HAP-1 (cell line): Measurements from ENCODE around the gene ZNF134.

Experiments used
- DNase-seq, 2 experiments: peaks; one replicate each; pipeline ENCODE4 v3.0.0-alpha.2; 2016 to 2020; ENCODE audit warnings: low spot score in 2 of 2
- H3K27me3 ChIP-seq: fragments of 250-450 bp; sonication (Bioruptor Pico); 2 replicates; pipeline ENCODE4 v1.5.1; 2020; ENCODE audit warnings: low read depth, mild to moderate bottlenecking, moderate library complexity
- H3K36me3 ChIP-seq: fragments of 250-450 bp; sonication (Bioruptor Pico); replicated peaks from 2 replicates; pipeline ENCODE4 v1.5.1; 2020; ENCODE audit warnings: mild to moderate bottlenecking
- H3K4me1 ChIP-seq: fragments of 250-450 bp; sonication (Bioruptor Pico); 2 replicates; pipeline ENCODE4 v1.5.1; 2020; ENCODE audit warnings: mild to moderate bottlenecking
- H3K4me3 ChIP-seq: fragments of 250-450 bp; sonication (Bioruptor Pico); 2 replicates; pipeline ENCODE4 v1.5.1; 2020; ENCODE audit warnings: mild to moderate bottlenecking, moderate library complexity
- H3K9me3 ChIP-seq: fragments of 250-450 bp; sonication (Bioruptor Pico); 2 replicates; pipeline ENCODE4 v1.5.1; 2020; ENCODE audit warnings: mild to moderate bottlenecking, moderate library complexity
- in situ Hi-C: fragments of 300-500 bp; cut with MboI; formaldehyde crosslinking; loops from 3 replicates; pipeline ENCODE4 v1.14.3; 2020; ENCODE audit warnings: low sequenced_read_pairs, inconsistent platforms, mixed read lengths

ZNF134 gene

DNA sequence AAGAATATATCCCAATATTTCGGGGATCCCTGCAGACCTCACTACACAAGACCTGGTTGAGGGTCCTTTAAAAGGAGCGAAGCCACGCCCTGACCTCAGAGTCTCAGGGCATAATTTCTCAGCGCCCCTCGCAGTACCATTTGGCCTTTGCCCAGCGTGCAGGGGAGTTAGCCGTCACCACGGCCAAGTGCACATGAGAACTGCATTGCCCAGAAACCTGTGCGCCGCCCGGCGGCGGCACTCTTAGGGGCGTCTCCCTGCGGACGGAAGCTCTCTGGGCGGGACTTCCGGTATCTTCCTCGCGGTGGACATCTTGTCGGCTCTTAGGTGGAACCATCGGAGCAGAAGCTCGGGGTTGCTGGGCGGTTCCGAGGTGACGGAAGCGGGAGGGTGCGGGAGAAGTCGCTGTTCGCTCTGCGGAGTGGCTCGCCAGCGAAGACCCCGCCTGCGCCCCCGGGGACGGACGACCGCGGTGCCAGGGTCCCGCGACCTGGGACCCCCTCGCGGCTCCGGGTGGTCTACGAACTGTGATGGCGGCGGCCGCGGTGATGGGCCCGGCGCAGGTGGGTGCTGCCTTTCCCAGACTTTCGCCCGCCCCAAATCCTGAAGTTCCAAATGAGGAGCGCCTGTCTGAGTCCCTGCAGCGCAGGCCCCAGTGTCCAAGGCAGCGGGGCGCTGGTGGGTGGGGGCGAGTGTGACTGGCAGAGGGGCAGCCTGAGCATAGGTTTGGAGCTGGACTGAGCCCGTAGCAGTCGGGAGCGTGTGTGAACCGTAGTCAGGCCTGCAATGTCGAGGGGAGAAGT lies at the start of gene ZNF134:
ZNF134 (plus strand) TSS at position 302 of the 803 bp plus-strand sequence. CDS start 5,227 bp downstream, outside the sequence.
- in situ Hi-C loops: no loop called here
- Histone ChIP-seq H3K4me1 (peaks cover 3% of the 10 kb centered on the region), H3K36me3 (peaks cover 38% of the 10 kb centered on the region)

DNA sequence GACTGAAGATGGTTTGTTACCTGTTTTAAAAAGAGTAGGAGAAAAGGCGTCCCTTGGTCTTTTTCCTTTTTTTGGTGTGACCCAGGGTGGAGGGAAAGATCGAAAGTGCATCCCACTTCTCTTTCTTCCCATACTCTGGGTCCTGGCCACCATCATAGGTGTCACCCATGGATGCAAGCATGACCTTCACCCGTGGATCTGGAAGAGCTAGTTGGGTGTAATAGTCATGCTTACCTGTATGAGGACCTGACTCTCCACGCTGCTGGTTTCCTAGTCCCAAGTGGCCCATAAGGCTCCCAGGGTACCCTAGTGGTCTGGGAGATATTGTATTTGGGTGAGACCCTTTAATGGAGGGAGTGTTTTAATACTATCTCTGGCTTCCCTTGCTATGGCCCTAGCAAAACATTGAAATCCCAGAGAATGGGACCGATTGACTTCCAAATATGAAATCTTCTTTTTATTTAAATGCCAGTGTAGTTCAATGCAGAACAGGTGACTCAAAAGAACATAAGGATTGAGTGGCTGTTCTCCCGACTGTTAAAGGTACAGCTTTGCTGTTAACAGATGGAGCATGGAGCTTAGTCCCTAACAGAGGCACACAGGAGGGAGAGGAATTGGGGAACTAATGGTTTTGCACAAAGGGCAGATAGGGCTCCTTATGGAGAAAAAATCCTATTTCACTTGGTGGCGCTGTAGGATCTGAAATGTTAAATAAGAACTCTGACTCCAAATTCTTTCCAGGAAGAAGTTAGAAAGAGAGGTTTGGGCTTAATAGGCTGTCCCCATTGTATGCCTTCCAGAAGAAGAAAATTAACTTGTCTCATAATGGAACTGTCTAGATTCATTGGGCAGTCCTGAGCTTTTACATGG lies 47.4 kb upstream of the ZNF134 start:
- in situ Hi-C loops: no loop called here
- DNase-seq: no peak
- peaks cover 28% of the 10 kb centered on the region for H3K9me3 ChIP-seq
- no peaks in the 10 kb centered on the region for H3K36me3 ChIP-seq
- H3K27me3 ChIP-seq: no peaks in the 10 kb centered on the region
- H3K4me1 ChIP-seq: no peaks in the 10 kb centered on the region
- no peak overlapping the region for H3K4me3 ChIP-seq

More for the DNA sequence above, at the start of gene ZNF134:
- Histone ChIP-seq H3K9me3 (peaks cover 42% of the 10 kb centered on the region), H3K4me3 (peak within 1 kb of the TSS; percentile 84), H3K27me3 (no peaks in the 10 kb centered on the region)
- peak; percentile 82 to 93 for DNase-seq

DNA sequence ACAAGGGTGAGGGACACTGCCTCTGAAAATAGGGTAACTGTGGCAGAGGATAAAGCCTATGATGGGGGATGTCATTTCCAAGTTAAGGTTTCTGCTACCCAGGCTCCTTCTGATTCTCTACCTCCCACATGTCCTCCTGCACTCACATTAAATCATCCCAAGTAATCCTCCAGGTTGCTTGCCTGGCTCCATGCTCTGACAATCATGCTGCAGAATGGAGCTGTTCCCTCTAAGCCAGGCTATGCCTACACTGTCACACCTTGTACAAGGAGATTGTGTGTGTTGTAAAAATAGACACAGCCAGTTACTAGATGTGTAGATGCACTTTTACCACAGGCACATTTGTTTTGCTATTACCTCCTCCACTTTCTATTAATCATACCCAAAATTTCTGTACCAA lies 43.3 kb upstream of the ZNF134 start:
- H3K9me3 ChIP-seq: peaks cover 37% of the 10 kb centered on the region
- no peaks in the 10 kb centered on the region for H3K4me1 ChIP-seq
- no peak for DNase-seq
- peaks cover 27% of the 10 kb centered on the region for H3K36me3 ChIP-seq
- H3K4me3 ChIP-seq: no peak overlapping the region
- in situ Hi-C loops: no loop called here
- no peaks in the 10 kb centered on the region for H3K27me3 ChIP-seq

DNA sequence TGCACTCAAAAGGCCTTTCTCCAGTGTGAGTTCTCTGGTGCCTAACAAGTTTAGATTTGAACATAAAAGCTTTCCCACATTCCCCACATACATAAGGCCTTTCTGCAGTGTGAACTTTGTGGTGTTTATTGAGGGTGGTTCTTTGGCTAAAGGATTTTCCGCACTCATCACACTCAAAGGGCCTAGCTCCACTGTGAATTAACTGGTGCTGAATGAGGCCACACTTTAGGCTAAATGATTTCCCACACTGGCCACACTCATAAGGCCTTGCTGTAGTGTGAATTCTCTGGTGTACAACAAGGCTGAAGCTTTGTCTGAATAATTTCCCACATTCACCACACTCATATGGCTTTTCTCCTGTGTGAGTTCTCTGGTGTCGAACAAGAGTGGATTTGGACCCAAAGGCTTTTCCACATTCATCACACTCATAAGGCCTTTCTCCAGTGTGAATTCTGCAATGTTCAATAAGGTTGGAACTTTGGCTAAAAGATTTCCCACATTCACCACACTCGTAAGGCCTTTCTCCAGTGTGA lies 41.6 kb upstream of the ZNF134 start:
- H3K36me3 ChIP-seq: peaks cover 35% of the 10 kb centered on the region
- no peaks in the 10 kb centered on the region for H3K27me3 ChIP-seq
- H3K4me1 ChIP-seq: no peaks in the 10 kb centered on the region
- no peak overlapping the region for H3K4me3 ChIP-seq
- in situ Hi-C loops: no loop called here
- H3K9me3 ChIP-seq: peaks cover 35% of the 10 kb centered on the region
- DNase-seq: no peak

GRCh38 chr19:57576661-57577060 lies 37.4 kb upstream of the ZNF134 start:
- Histone ChIP-seq H3K4me1 (no peaks in the 10 kb centered on the region; the same call in 1 of the 2 replicates), H3K36me3 (peaks cover 35% of the 10 kb centered on the region), H3K4me3 (no peak overlapping the region), H3K27me3 (no peaks in the 10 kb centered on the region), H3K9me3 (peaks cover 35% of the 10 kb centered on the region)
- in situ Hi-C loops: no loop called here
- DNase-seq: no peak

GRCh38 chr19:57578487-57579205 lies 35.4 kb upstream of the ZNF134 start, which contains the start of gene ZNF416:
ZNF416 (minus strand) TSS chr19:57578911; CDS start chr19:57578704, 207 bp downstream.
- H3K9me3 ChIP-seq: peaks cover 21% of the 10 kb centered on the region
- DNase-seq: peak; percentile 94 to 96
- no peaks in the 10 kb centered on the region for H3K27me3 ChIP-seq
- in situ Hi-C loops: no loop called here
- no peaks in the 10 kb centered on the region; the same call in 1 of the 2 replicates for H3K4me1 ChIP-seq
- peaks cover 21% of the 10 kb centered on the region for H3K36me3 ChIP-seq
- H3K4me3 ChIP-seq: peak within 1 kb of the TSS; percentile 67

GRCh38 chr19:57583104-57583520 lies 30.9 kb upstream of the ZNF134 start:
- in situ Hi-C loops: no loop called here
- no peak for DNase-seq
- Histone ChIP-seq H3K36me3 (no peaks in the 10 kb centered on the region), H3K4me3 (no peak overlapping the region), H3K27me3 (no peaks in the 10 kb centered on the region), H3K9me3 (no peaks in the 10 kb centered on the region), H3K4me1 (no peaks in the 10 kb centered on the region; the same call in 1 of the 2 replicates)

DNA sequence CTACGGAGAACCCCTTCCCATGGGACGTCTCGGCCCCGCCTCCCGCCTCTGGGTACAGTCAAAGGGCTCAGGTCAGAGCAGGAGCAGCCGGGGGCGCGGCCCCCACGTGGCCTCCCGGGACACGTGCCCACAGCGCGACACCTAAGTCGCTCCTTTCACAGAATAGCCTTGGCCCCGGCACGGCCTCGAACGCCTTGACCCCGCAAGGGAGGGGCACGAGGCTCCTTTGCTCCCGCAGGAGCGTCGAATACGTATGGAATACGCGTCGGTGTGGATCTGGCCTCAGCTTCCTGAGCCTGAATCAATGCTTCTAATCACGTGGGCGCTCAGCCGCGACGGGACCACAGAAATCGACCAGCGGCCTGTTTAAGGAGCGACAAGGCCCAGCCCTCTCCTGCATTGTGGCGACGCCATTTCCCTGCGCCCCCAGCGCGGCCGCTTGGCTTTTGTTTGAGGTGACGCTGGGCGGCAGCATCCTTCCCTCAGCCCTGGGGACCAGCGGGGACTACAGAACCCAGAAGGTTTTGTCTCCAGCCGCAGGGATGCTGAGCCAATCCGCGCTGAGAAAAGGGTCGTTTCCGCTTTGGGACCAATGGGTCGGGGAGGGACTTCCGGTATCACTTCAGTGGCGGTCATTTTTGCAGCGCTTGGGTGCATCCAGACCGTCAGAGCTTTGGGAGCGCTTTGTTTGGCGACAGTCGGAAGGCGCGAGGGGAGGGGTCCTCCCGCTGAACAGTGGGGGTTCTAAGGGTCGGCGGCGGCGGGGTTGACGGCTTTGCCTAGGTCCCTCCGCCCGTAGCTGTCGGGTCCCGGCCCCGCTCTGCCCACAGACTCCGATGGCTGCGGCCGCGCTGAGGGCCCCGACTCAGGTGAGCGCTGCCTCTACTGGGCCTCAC lies 30.3 kb upstream of the ZNF134 start, which contains the start of gene ZIK1:
ZIK1 (plus strand) TSS at position 625 of the 896 bp plus-strand sequence; CDS start at position 837, 212 bp downstream.
- in situ Hi-C loops: no loop called here
- DNase-seq: no peak
- Histone ChIP-seq H3K4me3 (no peak within 1 kb of the TSS), H3K9me3 (no peaks in the 10 kb centered on the region), H3K36me3 (no peaks in the 10 kb centered on the region), H3K27me3 (no peaks in the 10 kb centered on the region), H3K4me1 (no peaks in the 10 kb centered on the region; the same call in 1 of the 2 replicates)

DNA sequence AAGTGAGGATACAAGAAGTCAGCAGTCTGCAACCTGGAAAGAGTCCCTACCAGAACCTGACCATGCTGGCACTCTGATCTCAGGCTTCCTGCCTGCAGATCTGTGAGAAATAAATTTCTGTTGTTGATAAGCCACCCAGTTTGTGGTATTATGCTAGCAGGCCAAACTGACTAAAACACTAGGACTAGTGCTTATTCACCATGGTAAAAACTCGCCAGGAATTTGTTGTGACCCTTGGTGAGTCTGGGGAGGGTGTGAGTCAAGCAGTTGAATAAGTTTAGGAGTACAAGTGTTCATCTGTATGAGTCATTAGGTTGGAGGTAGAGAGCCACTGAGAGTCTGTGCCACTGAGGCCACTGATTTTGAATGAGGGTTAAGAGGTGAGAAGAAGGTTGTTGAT lies 26.5 kb upstream of the ZNF134 start:
- Histone ChIP-seq H3K4me1 (no peaks in the 10 kb centered on the region), H3K36me3 (no peaks in the 10 kb centered on the region), H3K27me3 (no peaks in the 10 kb centered on the region), H3K9me3 (peaks cover 2% of the 10 kb centered on the region; the same call in 1 of the 2 replicates), H3K4me3 (no peak overlapping the region)
- DNase-seq: no peak
- in situ Hi-C loops: no loop called here

DNA sequence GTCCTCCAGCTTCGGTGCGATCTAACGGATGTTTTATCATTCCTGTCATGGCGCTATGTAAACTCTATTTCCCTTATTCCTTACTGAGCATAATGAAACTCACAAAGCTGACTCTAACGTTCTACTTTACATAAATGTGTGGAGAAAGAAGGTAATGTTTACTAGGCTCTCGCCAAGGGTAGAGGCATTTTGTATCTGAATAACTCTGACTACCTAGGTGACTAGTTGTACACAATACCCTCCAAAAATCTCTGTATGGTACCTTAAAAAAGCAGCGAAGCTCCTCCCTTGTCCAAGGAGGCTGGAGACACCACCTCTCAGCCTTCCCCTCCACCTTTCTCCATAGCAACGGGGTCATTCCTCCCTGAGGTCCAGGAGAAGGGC lies 14.7 kb upstream of the ZNF134 start:
- Histone ChIP-seq H3K4me1 (peaks cover 4% of the 10 kb centered on the region), H3K9me3 (peaks cover 13% of the 10 kb centered on the region; the same call in 1 of the 2 replicates), H3K27me3 (no peaks in the 10 kb centered on the region), H3K4me3 (peak overlapping the region; percentile 81), H3K36me3 (0 out of 2 replicates have a peak, but pooled peaks cover 2% of the 10 kb centered on the region)
- in situ Hi-C loops: no loop called here
- no peak for DNase-seq

- H3K4me3 ChIP-seq: peak within 1 kb of the TSS; percentile 81
- in situ Hi-C loops: no loop called here
- H3K27me3 ChIP-seq: no peaks in the 10 kb centered on the region
- H3K36me3 ChIP-seq: peaks cover 2% of the 10 kb centered on the region; the same call in 1 of the 2 replicates
- DNase-seq: peak; percentile 75 to 94
- H3K4me1 ChIP-seq: peaks cover 4% of the 10 kb centered on the region
- H3K9me3 ChIP-seq: peaks cover 13% of the 10 kb centered on the region; the same call in 1 of the 2 replicates
Observed at GRCh38 chr19:57599761-57600383, 14.2 kb upstream of the ZNF134 start, which contains the start of gene ZNF530. ZNF530 (plus strand) TSS chr19:57599885; CDS start chr19:57604346, 4,461 bp downstream.

- no peak for DNase-seq
Observed at GRCh38 chr19:57606931-57607330, 7.1 kb upstream of the ZNF134 start.

More at GRCh38 chr19:57606931-57607330, 7.1 kb upstream of the ZNF134 start:
- Histone ChIP-seq H3K9me3 (peaks cover 8% of the 10 kb centered on the region), H3K36me3 (peaks cover 15% of the 10 kb centered on the region), H3K4me1 (no peaks in the 10 kb centered on the region), H3K27me3 (no peaks in the 10 kb centered on the region), H3K4me3 (no peak overlapping the region)
- in situ Hi-C loops: no loop called here
